Stimulated activated CD8-positive, alpha-beta memory T cell treated with anti-CD3 and anti-CD28 coated beads, Interleukin-2, amount 100 ng/mL, for 48 hours (primary cell): Measurements from ENCODE around the gene OXA1L.
"Not testable (repeated sequence)": the region's sequence is repeated elsewhere in the genome, so short reads cannot be mapped to it uniquely, and the experiment has no call there.

Source experiments
- DNase-seq, 2 donors: peaks; one replicate each; pipeline ENCODE4 v3.0.0-alpha.2; 2020; ENCODE audit warnings: low read depth in 2 of 2

The OXA1L gene

DNA sequence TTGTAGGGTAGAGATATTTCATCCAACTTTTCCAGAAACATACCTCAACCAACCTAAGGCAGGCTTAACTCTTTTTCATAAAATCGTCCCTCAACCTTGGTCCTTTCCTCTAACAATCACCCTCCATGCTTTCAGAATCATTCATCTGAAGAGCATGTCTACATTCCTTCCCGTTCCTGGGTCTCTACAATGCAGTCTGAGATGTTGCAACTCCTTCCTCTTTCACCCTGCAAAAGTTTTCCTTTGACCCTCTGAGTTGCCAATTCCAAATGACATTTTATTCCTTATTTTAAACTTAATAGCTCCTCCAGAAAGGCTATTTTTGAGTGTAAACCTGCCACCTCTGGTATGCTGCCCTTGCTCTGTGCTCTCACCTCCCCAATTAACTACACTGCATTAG is 32.0 kb downstream of the OXA1L start:
- no peak for DNase-seq

DNA sequence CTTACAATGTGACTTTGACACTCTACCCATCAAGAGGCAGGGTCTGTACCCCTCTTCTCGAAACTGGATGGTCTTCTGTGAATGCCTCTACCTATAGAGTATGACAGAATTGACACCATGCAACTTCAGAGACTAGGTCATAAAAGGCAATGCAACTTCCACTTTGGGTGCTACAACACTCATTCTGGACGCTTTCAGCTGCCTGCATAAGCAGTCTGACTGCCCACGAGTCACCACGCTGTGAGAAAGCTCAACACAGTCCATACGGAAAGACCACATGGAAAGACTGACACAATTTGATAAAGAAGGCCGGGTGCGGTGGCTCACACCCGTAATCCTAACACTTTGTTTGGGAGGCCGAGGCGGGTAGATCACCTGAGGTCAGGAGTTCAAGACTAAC is 33.9 kb downstream of the OXA1L start:
- no peak for DNase-seq

DNA sequence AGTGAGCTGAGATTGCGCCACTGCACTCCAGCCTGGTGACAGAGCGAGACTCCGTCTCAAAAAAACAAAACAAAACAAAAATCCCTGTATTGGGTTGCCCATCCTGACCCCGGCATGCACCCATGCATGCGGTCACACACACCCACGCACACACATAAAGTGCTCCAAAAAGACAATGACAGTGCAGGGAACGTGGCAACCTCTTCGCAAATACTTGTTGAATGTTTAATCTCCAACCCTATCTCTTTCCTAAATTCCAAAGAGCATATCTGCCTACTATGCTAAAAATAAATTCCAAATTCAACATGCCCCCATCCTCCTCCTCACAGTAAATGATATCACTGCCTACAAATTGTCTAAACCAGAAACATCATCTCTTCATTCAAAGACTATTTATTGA is 35.2 kb downstream of the OXA1L start:
- DNase-seq, result no peak

DNA sequence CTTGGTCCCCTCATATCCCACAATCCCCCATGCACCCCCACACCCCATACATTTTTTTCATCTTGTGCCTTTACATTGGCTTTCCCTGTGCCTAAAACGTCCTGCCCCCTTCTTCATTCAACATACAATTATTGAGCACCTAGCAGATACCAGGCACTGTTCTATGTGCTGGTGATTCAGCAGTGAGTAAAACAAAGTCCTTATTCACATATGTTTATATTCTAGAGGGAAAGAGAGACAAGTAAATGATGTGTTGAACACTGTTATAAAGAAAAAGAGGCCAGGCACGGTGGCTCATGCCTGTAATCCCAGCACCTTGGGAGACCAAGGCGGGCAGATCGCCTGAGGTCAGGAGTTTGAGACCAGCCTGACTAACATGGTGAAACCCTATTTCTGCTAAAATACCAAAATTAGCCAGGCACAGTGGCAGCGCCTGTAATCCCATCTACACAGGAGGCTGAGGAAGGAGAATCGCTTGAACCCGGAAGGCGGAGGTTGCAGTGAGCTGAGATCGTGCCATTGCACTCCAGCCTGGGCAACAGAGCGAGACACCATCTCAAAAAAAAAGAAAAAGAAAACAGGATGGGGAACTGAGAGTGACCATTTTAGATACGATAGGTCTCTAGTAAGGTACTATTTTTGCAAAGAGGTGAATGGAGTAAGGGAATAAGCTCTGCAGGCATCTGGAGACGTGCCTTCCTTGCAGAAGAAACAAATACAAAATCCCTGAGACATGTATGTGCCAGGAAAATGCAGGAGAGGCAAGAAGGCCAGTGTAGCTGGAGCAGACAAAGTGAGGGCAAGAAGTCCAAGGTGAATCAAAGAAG is 36.6 kb downstream of the OXA1L start:
- no peak for DNase-seq

DNA sequence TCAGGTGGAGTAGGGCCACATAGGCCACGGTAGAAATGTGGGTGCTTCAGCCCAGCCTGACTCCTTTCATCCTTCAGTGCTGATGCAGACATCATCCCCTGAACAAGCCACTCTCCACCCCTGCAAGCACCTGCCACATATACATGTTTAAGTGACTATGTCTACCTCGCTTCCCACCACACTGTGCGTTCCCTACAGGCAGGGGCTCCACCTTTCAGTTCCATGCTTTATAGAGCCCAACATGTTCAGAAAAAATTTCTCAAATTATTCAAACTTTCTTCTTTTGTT is 37.1 kb downstream of the OXA1L start:
- DNase-seq, result no peak

DNA sequence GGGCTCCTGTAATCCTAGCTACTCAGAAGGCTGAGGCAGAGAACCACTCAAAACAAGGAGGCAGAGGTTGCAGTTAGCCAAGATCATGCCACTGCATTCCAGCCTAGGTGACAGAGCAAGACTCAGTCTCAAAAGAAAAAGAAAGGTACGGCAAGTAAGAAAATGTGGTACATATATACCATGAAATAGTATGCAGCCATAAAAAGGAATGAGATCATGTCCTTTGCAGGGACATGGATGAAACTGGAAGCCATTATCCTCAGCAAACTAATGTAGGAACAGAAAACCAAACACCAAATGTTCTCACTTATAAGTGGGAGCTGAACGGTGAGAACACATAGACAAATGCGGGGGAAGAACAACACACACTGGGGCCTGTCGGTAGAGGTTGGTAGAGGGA is 38.7 kb downstream of the OXA1L start:
- not testable (repeated sequence) for DNase-seq

DNA sequence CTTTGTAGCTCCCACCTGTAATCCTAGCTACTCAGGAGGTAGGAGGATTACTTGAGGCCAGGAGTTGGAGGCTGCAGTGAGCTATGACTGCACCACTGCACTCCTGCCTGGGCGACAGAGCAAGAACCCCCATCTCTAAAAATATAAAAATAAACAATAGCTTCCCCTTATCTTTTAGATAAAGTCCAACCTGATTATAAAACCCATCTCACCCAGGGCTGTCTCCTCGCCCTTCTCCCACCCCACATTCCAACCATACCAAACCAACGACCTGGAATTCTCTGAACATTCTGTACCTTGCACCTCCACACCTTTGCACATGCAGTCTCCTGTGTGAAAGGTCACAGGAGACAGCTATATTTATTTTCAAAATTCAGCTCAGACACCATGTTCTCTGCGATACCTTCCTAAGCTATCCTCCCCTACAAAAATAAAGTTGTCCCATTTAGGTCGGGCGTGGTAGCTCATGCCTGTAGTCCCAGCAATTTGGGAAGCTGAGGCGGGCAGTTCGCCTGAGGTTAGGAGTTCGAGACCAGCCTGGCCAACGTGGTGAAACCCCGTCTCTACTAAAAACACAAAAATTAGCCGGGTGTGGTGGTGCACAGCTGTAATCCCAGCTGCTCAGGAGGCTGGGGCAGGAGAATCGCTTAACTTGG is 41.1 kb downstream of the OXA1L start:
- DNase-seq, result no peak

DNA sequence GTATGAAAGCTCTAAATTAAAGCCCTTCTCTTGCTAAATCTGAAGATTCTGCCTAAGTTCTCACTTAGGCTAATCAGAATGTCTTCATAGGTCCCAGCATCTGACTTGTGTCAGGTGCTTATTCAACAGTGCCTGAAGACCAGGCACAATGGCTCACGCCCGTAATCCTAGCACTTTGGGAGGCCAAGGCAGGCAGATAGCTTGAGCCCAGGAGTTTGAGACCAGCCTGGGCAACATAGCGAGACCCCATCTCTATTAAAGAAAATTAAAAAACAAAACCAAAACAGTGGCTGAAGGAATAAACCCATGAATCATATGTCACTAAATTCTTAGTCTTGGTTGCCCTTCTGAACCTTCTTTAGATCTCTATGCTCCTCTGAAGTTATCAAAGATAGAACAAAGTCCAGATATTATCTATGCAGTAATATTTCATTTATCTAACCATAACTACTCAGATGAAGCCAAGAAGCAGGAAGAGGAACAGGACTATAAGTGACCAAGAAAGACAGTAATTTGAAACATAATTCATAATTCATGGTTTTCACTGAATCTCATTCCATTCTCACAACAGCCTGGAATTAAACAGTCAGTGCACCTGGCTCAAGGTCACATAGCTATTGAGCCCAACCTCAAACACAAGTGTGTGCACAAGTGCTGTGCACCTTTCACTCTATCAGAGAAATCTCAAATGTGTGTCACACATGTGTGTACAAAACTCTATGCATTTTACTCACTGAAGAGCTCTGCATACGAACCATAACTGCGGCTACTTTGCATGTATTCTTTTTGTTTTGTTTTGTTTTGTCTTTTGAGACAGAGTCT is 42.1 kb downstream of the OXA1L start:
- no peak for DNase-seq

DNA sequence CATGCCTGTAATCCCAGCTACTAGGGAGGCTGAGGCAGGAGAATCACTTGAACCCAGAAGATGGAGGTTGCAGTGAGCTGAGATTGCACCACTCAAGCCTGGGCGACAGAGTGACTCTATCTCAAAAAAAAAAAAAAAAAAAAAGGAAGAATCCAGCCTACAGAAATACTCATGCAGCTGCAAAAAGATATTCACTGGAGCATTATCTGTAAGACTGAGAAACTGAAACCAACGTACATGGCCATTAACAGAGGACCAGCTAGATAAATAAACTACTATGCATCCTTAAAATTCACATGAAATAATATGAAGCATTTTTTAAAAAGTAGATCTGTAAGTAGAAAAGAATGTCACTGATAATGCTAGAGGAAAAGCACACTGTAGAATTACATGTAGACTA is 45.2 kb downstream of the OXA1L start:
- no peak for DNase-seq

DNA sequence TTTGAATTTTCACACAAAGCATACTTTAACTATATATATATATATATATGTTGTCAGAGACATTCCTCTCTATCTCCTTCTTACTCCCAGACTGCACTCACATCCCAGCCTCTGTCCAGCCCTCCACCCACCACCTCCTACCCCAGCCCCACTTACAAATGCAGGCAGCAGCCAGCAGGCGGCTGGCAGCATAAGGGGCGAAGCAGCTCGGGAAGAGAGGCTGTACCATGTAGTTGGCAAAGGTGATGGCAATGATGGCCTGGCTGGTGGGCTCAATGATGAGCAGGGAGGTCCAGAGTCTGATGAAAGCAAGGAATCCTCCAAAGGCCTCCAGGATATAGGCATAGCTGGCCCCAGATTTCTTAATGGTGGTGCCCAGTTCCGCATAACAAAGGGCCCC is 46.3 kb downstream of the OXA1L start:
- no peak for DNase-seq

DNA sequence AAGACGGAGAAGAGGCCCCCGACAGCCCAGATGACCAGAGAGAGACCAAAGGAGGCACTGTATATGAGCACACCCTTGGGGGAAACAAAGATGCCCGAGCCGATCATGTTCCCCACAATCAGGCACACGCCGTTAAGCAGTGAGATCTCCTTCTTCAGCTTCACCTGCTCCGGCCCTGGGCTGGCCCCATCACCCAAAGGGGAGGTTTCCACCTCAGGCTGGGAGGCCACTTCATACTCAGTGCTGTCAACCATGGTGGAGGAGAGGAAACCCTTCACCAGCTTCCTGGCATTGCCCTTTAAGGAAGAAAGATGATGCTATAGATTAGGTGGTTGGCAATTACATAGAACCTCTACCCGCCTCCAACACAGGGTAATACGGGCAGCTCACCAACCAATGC is 46.7 kb downstream of the OXA1L start:
- DNase-seq, result no peak

DNA sequence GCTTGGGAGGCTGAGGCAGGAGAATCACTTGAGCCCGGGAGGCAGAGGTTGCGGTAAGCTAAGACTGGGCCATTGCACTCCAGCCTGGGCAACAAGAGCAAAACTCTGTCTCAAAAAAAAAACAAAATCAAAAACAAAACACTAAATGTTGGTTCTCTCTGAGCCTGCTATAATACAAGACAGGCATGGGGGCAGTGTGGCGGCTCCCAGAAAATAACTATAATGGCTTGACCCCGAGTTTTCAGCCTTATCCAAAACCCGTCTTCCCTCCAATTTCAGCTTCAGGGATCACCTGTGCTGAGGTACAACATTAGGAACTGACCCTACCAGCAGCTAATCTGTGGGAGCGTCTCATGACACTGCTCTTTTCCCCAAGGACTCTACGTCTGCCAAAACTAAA is 47.9 kb downstream of the OXA1L start:
- no peak for DNase-seq

DNA sequence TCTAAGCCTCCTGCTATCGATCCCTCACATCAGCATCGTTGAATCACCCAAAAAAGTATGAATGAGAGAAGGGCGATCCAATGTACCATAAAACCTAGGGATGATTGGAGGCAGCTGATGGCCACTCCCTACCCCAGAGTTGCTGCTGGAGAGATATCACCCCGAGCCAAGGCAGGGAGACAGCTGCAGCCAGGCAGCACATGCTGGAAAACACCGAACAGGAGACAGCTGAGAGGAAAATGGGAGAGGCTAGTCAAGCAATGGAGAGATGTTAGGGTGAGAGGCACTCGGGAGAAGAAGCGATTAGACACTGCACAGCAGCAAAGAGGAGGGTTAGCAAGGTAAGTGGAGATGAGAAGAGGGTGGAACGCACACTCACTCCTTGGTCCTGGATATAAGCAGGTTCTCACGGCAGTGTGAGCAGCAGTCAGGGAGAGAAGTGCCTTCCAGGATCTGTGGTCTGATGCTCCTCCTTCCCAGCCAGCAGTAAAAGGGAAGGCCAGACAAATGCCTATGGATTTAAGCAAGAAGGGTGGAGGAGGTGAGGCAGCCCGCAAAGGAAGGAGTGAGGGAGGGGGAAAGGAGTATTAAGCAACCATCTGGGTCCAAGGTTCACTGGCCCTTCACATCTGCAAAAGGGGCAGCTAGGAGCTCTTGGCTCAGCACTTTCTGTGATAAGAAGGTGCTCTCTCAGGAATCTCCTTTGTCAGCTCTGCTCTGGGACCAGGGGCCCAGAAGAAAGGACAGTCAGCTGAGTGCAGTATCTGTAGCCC is 48.6 kb downstream of the OXA1L start, which contains the start of gene SLC7A7:
TSS of gene SLC7A7 (minus strand) at position 495 of the 773 bp plus-strand sequence. CDS start 2,037 bp downstream, outside the sequence.
- DNase-seq, result no peak

DNA sequence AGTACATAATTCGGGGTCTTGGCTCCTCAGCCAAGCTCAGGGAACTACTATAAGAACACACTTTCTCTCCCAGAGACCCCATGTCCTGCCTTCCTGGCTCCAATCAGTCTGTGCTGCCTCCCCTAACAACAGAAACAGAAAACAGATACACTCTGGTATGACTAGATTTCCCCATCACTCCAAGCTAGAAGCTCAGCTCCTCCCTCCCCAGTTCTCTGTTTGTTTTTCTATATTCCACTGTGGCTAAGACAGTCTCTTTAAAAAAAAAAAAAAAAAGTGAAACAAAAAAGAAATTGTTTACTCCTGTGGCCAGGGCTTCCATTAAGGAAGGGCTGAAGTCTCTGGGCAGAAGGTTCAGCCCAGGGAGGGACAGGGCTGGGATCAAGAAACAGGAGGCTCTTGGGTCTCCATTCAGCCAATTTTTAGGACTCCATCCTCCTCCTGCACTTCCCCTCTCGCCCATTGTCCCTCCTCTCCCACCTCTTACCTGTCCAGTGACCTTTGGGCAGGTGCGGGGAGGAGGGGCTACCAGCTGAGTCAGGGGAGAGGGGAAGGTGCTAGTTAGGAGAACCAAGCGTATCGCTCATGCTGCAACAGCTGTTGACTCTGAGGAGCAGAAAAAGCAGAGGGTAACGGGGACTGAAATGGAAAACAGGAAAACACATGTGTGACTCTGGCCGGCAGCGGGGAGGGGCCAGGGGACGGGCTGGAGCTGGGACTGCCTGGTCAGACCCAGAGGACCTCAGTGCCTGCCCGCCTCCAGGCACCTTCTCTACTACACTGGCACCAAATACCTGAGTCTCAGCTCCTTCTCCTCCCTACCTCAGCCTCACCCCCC is 52.9 kb downstream of the OXA1L start:
- DNase-seq, result no peak

DNA sequence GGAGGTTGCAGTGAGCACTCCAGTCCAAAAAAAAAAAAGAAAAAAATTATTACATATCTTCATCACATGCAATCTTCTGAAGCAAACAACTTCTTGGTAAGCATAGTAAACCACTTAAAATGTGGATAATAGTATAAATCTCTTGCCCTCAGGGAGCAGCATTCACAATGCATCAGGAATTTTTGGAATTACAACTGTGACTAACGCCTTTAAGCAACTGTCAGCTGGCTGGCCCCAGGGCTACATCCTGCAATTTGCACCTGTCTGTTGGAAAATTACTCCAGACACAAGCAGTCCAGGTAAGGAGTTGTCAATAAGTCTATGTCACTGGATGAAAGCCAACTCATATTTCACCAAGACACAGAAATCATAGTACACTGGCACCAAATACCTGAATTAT is 54.2 kb downstream of the OXA1L start:
- no peak for DNase-seq

DNA sequence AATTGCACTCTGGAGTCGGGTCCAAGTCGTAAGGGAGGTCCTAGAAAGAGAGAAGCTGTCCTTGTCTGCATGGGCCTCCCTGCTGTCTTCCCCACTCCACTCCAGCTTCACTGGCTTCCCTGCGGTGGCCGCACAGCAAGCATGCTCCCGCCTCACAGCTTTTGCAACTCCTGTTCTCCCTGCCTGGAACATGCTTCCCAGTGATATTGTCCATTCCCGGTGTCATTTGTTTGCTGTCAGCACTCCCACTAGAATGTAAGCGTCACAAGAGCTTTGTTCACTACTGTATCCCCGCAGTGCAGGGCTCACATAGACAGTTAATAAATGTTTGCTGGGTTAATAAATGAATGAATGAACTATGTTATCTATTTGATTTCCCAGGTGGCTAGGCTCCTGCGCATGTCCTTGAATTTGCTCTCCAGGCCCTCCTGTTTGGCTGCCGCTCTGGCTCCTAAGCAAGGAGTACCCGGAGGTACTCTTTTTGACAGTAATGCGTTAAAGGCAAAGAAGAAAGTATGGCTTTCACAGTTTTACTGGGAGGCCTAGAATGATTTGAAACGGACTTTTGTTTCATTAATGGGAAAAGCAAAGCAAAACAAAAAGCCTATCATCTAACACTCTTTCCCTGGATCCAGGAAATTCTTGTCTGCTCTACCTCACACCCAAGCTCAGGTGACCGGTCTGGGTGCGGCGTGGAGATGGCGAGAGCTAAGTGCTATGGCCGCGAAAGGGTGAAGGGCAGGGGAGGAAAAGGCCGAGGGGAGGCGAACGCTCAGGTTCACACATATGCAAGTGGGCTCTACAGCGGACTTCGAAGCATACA is 54.9 kb downstream of the OXA1L start:
- no peak for DNase-seq

DNA sequence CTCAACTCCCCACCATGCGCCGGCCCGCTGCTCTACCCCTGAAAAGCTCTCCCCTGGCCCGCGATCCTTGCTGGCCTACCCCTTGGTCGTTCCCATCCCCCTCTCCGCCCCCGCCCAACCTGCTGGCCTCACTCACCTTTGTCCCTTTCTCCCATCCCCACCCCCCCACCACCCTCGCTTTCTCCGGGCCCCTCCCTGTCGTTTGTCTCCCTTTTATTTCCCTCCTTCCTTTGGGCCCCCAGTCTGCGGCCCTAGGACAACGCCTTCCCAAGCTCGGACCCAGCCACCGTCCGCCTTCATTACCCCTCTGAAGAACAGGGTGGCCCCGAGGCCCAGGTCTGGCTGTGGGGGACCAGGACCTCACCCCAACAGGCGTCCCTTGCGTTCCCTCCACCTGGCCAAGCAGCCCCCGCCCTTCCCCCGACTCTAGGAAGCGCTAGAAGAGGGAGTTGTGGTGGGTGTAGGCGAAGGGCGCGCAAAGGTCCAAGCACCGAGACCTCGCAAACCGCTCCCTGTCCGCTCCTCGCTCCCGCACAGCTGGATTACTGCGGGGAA is 55.6 kb downstream of the OXA1L start:
- DNase-seq, result no peak
